GM19025 (cell line): ENCODE data around the gene SYCP2.

Experiments used
- ATAC-seq: cut with Tn5 transposase; IDR thresholded peaks from one replicate; pipeline ENCODE4 v1.9.1; 2021; ENCODE audit warnings: mild to moderate bottlenecking, low read depth, moderate library complexity; ENCODE audit not compliant: unreplicated experiment

Gene SYCP2

DNA sequence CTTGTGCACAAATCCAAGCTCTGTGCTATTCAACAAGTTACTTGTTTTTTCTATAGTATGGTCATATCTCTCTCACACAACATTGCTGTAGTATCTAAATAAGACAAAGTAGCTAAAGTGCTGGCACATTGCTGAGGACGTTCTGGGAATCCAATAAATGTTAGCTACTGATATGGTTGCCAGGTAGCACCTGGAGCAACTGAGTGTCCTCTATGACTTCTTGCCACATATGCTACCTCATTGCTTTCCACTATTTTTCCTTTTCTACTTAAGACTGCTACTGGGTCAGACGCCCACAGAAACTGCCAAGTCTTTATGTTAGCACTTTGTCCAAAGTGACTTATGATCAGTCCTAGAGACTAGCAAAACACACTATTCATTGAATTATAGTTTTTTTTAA is 85.3 kb downstream of the SYCP2 start:
- no peak for ATAC-seq

GRCh38 chr20:59845472-59845871 is 88.0 kb downstream of the SYCP2 start:
- ATAC-seq, result no peak

DNA sequence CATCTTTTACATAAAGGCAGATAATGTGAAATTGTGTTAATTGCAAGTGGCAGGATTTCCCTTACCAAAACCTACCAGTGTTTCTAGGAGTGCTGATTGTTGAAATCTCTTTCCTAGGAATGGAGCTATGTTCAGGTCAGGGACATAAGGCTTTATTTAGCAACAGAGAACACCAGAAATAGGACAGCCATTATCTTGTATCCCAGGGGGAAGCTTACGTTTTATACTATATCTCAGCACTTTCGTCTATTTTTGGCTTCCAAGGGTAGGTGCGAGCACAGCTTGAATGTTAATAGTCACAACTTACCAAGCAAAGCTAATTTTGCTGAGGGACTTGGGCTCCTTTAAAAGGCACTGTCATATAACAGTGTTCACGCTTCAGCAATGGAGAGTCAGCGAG is 94.0 kb downstream of the SYCP2 start:
- ATAC-seq, result no peak

- ATAC-seq, result peak; percentile 72
Observed at GRCh38 chr20:59837623-59838394, 95.6 kb downstream of the SYCP2 start.

GRCh38 chr20:59836767-59837166 is 96.7 kb downstream of the SYCP2 start:
- no peak for ATAC-seq

DNA sequence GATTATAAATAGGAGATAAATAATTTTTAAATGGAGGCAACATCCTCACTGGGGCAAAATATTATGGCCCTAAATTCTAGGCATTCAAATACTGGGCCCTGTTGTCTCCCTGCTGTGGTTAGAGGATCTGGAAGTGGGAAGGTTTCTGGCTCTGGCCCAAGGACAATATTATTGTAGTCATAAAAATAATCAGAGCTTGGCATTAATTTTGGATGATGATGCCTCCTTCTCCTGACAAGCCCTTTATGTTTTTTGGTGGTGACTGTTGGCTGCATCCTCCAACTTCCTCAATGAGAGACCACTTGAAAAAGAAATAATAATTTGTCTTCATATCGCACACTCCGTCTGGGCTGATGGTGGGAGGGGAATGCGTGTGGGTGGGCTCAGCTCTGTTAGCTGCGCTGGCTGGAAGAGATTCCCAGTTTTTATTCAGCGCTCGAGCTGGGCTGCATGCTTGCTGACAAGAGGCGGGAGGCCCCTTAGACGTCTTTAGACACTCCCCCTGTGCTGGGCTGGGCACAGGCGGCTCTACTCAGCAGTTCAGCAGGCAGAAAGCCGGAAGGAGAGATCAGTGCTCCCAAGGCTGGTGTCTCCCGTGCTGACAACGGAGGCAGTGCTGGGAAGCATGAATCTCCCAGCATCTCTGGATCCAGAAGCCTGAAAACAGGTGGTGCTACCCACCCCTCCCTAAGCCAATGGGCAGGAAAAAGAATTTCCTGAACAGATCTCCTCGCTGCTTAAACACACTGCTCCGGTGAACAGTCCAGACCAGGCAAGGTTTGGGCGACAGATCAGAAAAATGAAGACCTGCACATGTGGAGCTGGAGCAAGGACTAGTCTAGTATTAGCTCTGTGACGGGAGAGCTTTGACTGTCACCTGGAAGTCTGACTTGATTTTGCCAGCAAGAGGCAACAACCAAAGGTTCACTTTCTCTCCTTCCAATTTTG is 97.7 kb downstream of the SYCP2 start:
- no peak for ATAC-seq

- no peak for ATAC-seq
Observed at GRCh38 chr20:59835057-59835447, 98.4 kb downstream of the SYCP2 start.

DNA sequence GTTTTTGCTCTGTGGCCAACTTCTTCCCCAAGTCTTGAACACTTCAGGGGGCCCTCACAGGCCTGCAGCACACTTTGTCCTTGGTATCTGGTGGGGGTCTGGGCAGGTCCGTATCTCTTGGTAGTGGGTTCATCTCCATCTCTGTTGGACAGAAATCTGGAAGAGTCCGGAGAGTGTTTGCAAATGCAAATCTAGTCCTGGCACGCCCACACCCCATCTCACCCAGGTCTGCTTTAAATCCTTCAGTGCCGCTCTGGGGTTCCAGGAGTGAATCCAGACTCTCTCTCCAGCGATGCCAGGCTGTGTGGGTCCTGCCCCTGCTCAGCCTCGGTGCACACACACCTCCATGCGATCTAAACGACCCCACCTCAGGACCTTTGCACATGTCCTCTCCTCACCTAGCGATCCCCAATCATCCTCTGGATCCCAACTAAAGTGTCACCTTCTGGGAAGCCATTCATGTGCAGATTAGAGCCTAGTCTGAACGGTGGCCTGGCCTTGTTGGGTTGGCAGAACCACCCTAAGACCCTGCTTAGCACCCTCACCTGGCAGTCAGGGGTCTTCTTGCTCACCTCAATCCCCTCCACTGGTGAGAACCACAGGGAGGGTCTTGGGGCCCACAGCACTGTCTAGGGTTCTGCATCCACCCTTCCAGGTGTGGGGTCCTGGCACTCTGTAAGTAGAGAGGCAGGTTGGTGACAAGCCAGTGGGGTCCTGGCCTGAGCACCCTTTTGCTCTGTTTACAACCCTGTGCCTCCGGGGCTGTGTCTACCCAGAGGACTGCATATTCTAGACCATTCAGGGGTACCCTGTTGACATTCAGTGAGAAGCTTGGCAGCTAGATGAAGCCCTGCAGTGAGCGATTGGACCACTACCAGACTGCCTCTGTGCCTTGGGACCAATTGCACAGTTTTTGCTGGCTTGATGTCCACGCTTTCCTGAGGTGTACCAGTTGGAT is 100.8 kb downstream of the SYCP2 start:
- ATAC-seq, result no peak

DNA sequence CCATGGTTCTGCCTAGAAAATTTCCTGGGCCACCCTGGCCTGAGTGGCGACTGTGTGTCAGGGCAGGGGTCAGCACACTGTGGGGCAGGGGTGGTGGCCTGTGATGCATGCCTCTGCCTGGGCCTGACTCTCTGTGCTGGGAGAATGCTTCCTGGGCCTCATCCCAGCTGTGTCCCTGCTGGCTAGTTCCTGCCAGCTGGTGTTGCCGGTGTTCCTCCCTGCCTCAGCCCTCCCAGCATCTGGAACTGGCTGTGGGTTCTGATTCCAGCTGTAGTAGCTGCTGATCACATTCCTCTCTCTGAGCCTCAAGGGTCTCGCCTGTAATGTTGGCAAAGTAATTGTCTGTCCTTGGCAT is 101.5 kb downstream of the SYCP2 start:
- no peak for ATAC-seq

- ATAC-seq, result no peak
Observed at GRCh38 chr20:59831024-59831915, 102.2 kb downstream of the SYCP2 start.

DNA sequence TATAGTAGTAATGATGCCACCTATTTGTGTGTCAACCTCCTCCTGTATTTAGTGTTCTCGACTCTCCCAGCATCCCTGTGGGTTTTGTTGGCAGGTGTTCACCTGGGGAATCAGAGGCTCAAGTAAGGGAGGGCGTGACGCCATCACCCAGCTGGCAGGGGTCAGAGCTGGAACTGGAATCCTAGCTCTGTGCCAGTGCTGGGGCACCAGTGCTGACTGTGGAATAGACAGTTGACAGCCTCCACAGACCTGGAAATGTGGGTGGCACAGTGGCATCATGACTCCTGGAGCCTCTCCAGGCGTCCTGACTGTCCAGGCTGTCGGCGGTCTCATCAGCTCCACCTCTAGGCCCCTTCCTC is 102.8 kb downstream of the SYCP2 start:
- no peak for ATAC-seq

- no peak for ATAC-seq
Observed at GRCh38 chr20:59829786-59830664, 103.4 kb downstream of the SYCP2 start.

- ATAC-seq, result no peak
Observed at GRCh38 chr20:59829054-59829785, 104.2 kb downstream of the SYCP2 start.

DNA sequence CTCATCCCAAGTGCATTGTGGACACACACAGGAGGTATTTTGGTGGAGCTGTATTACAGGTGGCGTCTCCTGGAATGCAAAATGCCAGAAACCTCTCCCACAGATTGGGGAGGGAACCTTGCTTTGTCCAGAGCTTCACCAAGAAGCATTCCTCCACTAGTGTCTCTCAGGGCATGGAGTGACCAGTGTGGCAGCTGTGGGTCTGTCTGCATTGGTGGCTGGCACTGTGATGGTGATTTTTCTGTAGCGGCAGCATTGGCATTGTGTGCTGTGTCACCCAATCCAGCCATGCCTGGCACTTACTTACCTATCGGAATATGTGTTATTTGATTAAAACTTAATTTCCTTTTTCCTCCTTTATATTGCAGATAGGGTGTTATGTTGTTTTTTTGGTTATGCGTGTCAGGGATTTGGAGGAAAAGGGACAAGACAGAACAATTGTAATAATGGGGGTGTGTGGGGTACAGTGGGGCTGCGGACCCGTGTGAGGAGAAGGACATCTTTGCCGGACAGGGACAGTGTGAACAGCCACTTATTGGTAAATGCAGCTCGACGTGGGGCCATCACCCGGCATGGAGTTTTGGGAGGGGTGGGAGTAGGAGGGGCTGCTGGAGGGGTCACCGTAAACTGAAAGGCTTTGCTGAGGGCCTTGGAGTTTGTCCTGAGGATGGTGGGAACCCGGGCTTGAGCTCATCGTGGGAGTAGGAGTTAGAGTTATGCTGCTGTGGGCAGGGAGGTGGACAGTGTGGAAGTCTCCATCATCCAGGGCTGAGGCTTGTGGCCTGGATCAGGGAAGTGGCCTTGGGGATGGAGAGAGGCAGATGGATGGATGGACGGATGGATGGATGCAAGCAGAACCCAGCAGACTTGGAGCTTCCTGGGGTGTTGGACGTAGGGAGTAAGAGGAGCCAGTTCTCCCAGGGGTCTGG is 105.0 kb downstream of the SYCP2 start:
- ATAC-seq, result no peak

GRCh38 chr20:59827138-59828056 is 106.0 kb downstream of the SYCP2 start:
- ATAC-seq, result no peak
